HG03139 (cell line): ENCODE data around the gene GLT8D2.
A peak's percentile ranks its signal among the peaks of the same experiment; 100 is the strongest.

Source experiments
- ATAC-seq: cut with Tn5 transposase; IDR thresholded peaks from one replicate; pipeline ENCODE4 v1.9.1; 2021; ENCODE audit not compliant: unreplicated experiment

Gene GLT8D2

GRCh38 chr12:104003596-104003995 is 46.4 kb downstream of the GLT8D2 start:
- ATAC-seq = no peak

- ATAC-seq = no peak
These were observed 47.3 kb downstream of the GLT8D2 start for GRCh38 chr12:104002686-104003085.

GRCh38 chr12:104000807-104001434 is 49.1 kb downstream of the GLT8D2 start:
- ATAC-seq = no peak

GRCh38 chr12:103998976-103999375 is 51.0 kb downstream of the GLT8D2 start:
- ATAC-seq = no peak

GRCh38 chr12:103997286-103997900 is 52.6 kb downstream of the GLT8D2 start:
- ATAC-seq = no peak

- no peak for ATAC-seq
These were observed 53.4 kb downstream of the GLT8D2 start for GRCh38 chr12:103996595-103996994.

- no peak for ATAC-seq
These were observed 55.8 kb downstream of the GLT8D2 start for GRCh38 chr12:103994235-103994634.

- ATAC-seq = no peak
These were observed 63.2 kb downstream of the GLT8D2 start for GRCh38 chr12:103986829-103987228.

- no peak for ATAC-seq
These were observed 71.5 kb downstream of the GLT8D2 start for GRCh38 chr12:103978384-103978982.

- ATAC-seq = no peak
These were observed 74.6 kb downstream of the GLT8D2 start for GRCh38 chr12:103975368-103975767.

GRCh38 chr12:103973909-103974308 is 76.1 kb downstream of the GLT8D2 start:
- ATAC-seq = no peak

GRCh38 chr12:103969391-103969790 is 80.6 kb downstream of the GLT8D2 start:
- no peak for ATAC-seq

- ATAC-seq = no peak
These were observed 83.3 kb downstream of the GLT8D2 start for GRCh38 chr12:103966736-103967135.

- peak; percentile 89 for ATAC-seq
These were observed 84.1 kb downstream of the GLT8D2 start, which contains the start of gene TDG for GRCh38 chr12:103965590-103966504. TSS of gene TDG (plus strand) at chr12:103965872. CDS start at chr12:103966038, 166 bp downstream.

GRCh38 chr12:103965255-103965589 is 84.8 kb downstream of the GLT8D2 start:
- no peak for ATAC-seq

GRCh38 chr12:103964805-103965204 is 85.2 kb downstream of the GLT8D2 start:
- no peak for ATAC-seq

GRCh38 chr12:103962493-103962892 is 87.5 kb downstream of the GLT8D2 start:
- ATAC-seq = no peak

- ATAC-seq = no peak
These were observed 89.3 kb downstream of the GLT8D2 start for GRCh38 chr12:103960616-103961227.

- ATAC-seq = no peak
These were observed 91.4 kb downstream of the GLT8D2 start for GRCh38 chr12:103958621-103959020.

GRCh38 chr12:103957865-103958388 is 92.1 kb downstream of the GLT8D2 start:
- ATAC-seq = no peak
